ENCODE data around the gene LVRN.

- TF ChIP-seq, protein P1, sequence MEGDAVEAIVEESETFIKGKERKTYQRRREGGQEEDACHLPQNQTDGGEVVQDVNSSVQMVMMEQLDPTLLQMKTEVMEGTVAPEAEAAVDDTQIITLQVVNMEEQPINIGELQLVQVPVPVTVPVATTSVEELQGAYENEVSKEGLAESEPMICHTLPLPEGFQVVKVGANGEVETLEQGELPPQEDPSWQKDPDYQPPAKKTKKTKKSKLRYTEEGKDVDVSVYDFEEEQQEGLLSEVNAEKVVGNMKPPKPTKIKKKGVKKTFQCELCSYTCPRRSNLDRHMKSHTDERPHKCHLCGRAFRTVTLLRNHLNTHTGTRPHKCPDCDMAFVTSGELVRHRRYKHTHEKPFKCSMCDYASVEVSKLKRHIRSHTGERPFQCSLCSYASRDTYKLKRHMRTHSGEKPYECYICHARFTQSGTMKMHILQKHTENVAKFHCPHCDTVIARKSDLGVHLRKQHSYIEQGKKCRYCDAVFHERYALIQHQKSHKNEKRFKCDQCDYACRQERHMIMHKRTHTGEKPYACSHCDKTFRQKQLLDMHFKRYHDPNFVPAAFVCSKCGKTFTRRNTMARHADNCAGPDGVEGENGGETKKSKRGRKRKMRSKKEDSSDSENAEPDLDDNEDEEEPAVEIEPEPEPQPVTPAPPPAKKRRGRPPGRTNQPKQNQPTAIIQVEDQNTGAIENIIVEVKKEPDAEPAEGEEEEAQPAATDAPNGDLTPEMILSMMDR (IDR thresholded peaks at IDR 0.05) = no peak
- TF ChIP-seq POLR2A (IDR thresholded peaks at IDR 0.05) = no peak
These were observed 76.5 kb downstream of the LVRN start for GRCh38 chr5:116038817-116039216.
